Measurements from ENCODE around the gene USP44.
A peak's percentile ranks its signal among the peaks of the same experiment; 100 is the strongest.

USP44 gene

GRCh38 chr12:95538006-95538405 lies 13.3 kb downstream of the USP44 start:
- ATAC-seq, result no peak

GRCh38 chr12:95533985-95534384 lies 17.3 kb downstream of the USP44 start:
- ATAC-seq, result peak; percentile 36; the same call in 2 of the 3 replicates
- TF ChIP-seq ZNF70 (CRISPR knock-in tag; IDR thresholded peaks at IDR 0.05) (no peak), GLIS3 (CRISPR knock-in tag; IDR thresholded peaks at IDR 0.05) (no peak), CSDC2 (CRISPR knock-in tag; IDR thresholded peaks at IDR 0.05) (no peak), BACH2 (CRISPR knock-in tag; IDR thresholded peaks at IDR 0.05; ENCODE audit: borderline replicate concordance) (no peak), ZNF565 (CRISPR knock-in tag; conservative IDR thresholded peaks at IDR 0.05; ENCODE audit: low read depth) (no peak), CSRNP3 (CRISPR knock-in tag; IDR thresholded peaks at IDR 0.05) (no peak), ZC3H10 (CRISPR knock-in tag; IDR thresholded peaks at IDR 0.05) (no peak)
- TF ChIP-seq, protein P1, sequence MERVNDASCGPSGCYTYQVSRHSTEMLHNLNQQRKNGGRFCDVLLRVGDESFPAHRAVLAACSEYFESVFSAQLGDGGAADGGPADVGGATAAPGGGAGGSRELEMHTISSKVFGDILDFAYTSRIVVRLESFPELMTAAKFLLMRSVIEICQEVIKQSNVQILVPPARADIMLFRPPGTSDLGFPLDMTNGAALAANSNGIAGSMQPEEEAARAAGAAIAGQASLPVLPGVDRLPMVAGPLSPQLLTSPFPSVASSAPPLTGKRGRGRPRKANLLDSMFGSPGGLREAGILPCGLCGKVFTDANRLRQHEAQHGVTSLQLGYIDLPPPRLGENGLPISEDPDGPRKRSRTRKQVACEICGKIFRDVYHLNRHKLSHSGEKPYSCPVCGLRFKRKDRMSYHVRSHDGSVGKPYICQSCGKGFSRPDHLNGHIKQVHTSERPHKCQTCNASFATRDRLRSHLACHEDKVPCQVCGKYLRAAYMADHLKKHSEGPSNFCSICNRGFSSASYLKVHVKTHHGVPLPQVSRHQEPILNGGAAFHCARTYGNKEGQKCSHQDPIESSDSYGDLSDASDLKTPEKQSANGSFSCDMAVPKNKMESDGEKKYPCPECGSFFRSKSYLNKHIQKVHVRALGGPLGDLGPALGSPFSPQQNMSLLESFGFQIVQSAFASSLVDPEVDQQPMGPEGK (CRISPR knock-in tag; IDR thresholded peaks at IDR 0.05; ENCODE audit: borderline replicate concordance), result no peak

More at GRCh38 chr12:95538006-95538405, 13.3 kb downstream of the USP44 start:
- TF ChIP-seq BACH2 (CRISPR knock-in tag; IDR thresholded peaks at IDR 0.05; ENCODE audit: borderline replicate concordance) (no peak), CSDC2 (CRISPR knock-in tag; IDR thresholded peaks at IDR 0.05) (no peak), ZNF565 (CRISPR knock-in tag; conservative IDR thresholded peaks at IDR 0.05; ENCODE audit: low read depth) (no peak), RARB (CRISPR knock-in tag; IDR thresholded peaks at IDR 0.05) (no peak), OSR1 (CRISPR knock-in tag; IDR thresholded peaks at IDR 0.05) (no peak), TCF4 (CRISPR knock-in tag; IDR thresholded peaks at IDR 0.05; ENCODE audit: borderline replicate concordance) (no peak), PPARA (CRISPR knock-in tag; IDR thresholded peaks at IDR 0.05; ENCODE audit: borderline replicate concordance) (no peak), ESRRG (CRISPR knock-in tag; IDR thresholded peaks at IDR 0.05) (no peak), TOX (CRISPR knock-in tag; IDR thresholded peaks at IDR 0.05; ENCODE audit: borderline replicate concordance) (no peak)
- TF ChIP-seq, protein P2, sequence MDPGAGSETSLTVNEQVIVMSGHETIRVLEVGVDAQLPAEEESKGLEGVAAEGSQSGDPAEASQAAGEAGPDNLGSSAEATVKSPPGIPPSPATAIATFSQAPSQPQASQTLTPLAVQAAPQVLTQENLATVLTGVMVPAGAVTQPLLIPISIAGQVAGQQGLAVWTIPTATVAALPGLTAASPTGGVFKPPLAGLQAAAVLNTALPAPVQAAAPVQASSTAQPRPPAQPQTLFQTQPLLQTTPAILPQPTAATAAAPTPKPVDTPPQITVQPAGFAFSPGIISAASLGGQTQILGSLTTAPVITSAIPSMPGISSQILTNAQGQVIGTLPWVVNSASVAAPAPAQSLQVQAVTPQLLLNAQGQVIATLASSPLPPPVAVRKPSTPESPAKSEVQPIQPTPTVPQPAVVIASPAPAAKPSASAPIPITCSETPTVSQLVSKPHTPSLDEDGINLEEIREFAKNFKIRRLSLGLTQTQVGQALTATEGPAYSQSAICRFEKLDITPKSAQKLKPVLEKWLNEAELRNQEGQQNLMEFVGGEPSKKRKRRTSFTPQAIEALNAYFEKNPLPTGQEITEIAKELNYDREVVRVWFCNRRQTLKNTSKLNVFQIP (CRISPR knock-in tag; IDR thresholded peaks at IDR 0.05; ENCODE audit: borderline replicate concordance, low read depth), result no peak
- TF ChIP-seq, protein P3, sequence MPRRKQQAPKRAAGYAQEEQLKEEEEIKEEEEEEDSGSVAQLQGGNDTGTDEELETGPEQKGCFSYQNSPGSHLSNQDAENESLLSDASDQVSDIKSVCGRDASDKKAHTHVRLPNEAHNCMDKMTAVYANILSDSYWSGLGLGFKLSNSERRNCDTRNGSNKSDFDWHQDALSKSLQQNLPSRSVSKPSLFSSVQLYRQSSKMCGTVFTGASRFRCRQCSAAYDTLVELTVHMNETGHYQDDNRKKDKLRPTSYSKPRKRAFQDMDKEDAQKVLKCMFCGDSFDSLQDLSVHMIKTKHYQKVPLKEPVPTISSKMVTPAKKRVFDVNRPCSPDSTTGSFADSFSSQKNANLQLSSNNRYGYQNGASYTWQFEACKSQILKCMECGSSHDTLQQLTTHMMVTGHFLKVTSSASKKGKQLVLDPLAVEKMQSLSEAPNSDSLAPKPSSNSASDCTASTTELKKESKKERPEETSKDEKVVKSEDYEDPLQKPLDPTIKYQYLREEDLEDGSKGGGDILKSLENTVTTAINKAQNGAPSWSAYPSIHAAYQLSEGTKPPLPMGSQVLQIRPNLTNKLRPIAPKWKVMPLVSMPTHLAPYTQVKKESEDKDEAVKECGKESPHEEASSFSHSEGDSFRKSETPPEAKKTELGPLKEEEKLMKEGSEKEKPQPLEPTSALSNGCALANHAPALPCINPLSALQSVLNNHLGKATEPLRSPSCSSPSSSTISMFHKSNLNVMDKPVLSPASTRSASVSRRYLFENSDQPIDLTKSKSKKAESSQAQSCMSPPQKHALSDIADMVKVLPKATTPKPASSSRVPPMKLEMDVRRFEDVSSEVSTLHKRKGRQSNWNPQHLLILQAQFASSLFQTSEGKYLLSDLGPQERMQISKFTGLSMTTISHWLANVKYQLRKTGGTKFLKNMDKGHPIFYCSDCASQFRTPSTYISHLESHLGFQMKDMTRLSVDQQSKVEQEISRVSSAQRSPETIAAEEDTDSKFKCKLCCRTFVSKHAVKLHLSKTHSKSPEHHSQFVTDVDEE (CRISPR knock-in tag; IDR thresholded peaks at IDR 0.05), result no peak
- TF ChIP-seq, protein P4, sequence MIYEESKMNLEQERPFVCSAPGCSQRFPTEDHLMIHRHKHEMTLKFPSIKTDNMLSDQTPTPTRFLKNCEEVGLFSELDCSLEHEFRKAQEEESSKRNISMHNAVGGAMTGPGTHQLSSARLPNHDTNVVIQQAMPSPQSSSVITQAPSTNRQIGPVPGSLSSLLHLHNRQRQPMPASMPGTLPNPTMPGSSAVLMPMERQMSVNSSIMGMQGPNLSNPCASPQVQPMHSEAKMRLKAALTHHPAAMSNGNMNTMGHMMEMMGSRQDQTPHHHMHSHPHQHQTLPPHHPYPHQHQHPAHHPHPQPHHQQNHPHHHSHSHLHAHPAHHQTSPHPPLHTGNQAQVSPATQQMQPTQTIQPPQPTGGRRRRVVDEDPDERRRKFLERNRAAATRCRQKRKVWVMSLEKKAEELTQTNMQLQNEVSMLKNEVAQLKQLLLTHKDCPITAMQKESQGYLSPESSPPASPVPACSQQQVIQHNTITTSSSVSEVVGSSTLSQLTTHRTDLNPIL (CRISPR knock-in tag; IDR thresholded peaks at IDR 0.05; ENCODE audit: low read depth), result no peak

DNA sequence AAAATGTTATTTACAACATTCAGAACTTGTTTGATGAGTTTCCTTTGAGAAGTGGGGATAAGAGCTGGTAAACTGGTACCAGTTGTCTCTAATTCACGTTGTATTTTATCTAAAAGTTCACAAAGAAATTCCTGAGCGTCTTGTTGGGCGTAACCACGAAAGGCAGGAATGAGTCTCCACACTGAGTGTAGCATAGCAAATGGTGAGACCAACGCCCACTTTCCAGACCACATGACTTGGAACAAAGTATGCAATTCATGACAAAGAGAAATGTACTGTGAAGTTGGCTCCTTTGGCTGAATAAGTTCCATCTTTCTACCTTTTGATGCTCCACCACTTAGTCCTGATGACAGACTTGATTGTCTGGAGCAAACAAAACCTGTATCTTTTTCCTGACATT lies 18.4 kb downstream of the USP44 start:
- TF ChIP-seq, protein P4 (CRISPR knock-in tag; IDR thresholded peaks at IDR 0.05; ENCODE audit: low read depth), result no peak
- no peak for ATAC-seq

All from SK-N-SH treated with all-trans-retinoic acid at 6 μM for 48 hours (cell line).